OCI-LY1 (cell line): ENCODE measurements around the gene EPS8L2.

Experiments used
- H2AFZ ChIP-seq: fragments of 200-600 bp; sonication (generic), shearing (Covaris generic); 2 replicates; pipeline ENCODE4 v1.6.0; 2014; ENCODE audit warnings: antibody characterized with exemption, mild to moderate bottlenecking, low read length
- H3F3A ChIP-seq: fragments of 200-600 bp; sonication (generic), shearing (Covaris generic); 2 replicates; pipeline ENCODE4 v1.6.0; 2014; ENCODE audit warnings: mild to moderate bottlenecking, antibody characterized with exemption, low read length, moderate library complexity; ENCODE audit not compliant: insufficient read depth
- H3K27ac ChIP-seq: fragments of 200-600 bp; sonication (generic); 2 replicates; pipeline ENCODE4 v1.5.1; 2014; ENCODE audit warnings: low read length, mixed run types, mild to moderate bottlenecking, low read depth; ENCODE audit not compliant: poor library complexity, severe bottlenecking
- H3K27me3 ChIP-seq: fragments of 200-600 bp; sonication (generic); 2 replicates; pipeline ENCODE4 v1.6.0; 2014; ENCODE audit warnings: antibody characterized with exemption, mild to moderate bottlenecking, low read length, moderate library complexity; ENCODE audit not compliant: insufficient read depth
- H3K36me3 ChIP-seq: fragments of 200-600 bp; sonication (generic); 2 replicates; pipeline ENCODE4 v1.6.1; 2014; ENCODE audit warnings: mild to moderate bottlenecking, antibody characterized with exemption, low read length, moderate library complexity, mixed read lengths; ENCODE audit not compliant: insufficient read depth
- H3K4me1 ChIP-seq: fragments of 200-600 bp; sonication (generic); 2 replicates; pipeline ENCODE4 v1.5.1; 2014; ENCODE audit warnings: mild to moderate bottlenecking, low read length, moderate library complexity; ENCODE audit not compliant: insufficient read depth, severe bottlenecking
- H3K4me2 ChIP-seq: fragments of 200-600 bp; sonication (generic), shearing (Covaris generic); 2 replicates; pipeline ENCODE4 v1.6.1; 2014; ENCODE audit warnings: low read length
- H3K4me3 ChIP-seq: fragments of 200-600 bp; sonication (generic); 2 replicates; pipeline ENCODE4 v1.5.1; 2014; ENCODE audit warnings: low read length, low read depth, mild to moderate bottlenecking, mixed read lengths; ENCODE audit not compliant: poor library complexity, severe bottlenecking
- H3K79me2 ChIP-seq: fragments of 200-600 bp; shearing (Covaris generic); 2 replicates; pipeline ENCODE4 v1.6.1; 2016; ENCODE audit warnings: mixed run types, low read length, mixed read lengths; ENCODE audit not compliant: insufficient read depth
- H3K9ac ChIP-seq: fragments of 200-600 bp; sonication (generic), shearing (Covaris generic); 2 replicates; pipeline ENCODE4 v1.6.1; 2014; ENCODE audit warnings: mild to moderate bottlenecking, low read length, mixed read lengths
- H3K9me2 ChIP-seq: fragments of 200-600 bp; sonication (generic), shearing (Covaris generic); 2 replicates; pipeline ENCODE4 v1.6.1; 2014; ENCODE audit warnings: low read depth, mild to moderate bottlenecking, low read length, mixed read lengths
- H3K9me3 ChIP-seq: fragments of 200-600 bp; shearing (Covaris generic); 2 replicates; pipeline ENCODE4 v1.6.1; 2014; ENCODE audit warnings: low read length, mixed read lengths
- H4K20me1 ChIP-seq: fragments of 200-600 bp; sonication (generic), shearing (Covaris generic); 2 replicates; pipeline ENCODE4 v1.6.0; 2016; ENCODE audit warnings: mild to moderate bottlenecking, low read length; ENCODE audit not compliant: insufficient read depth
- EZH2 ChIP-seq: fragments of 200-600 bp; sonication (generic), shearing (Covaris generic); IDR thresholded peaks from 2 replicates; pipeline ENCODE4 v1.8.0; 2017; ENCODE audit warnings: borderline replicate concordance, mixed run types, mild to moderate bottlenecking, antibody characterized with exemption, low read length, moderate library complexity, mixed read lengths
- TF ChIP-seq, protein P1 (sequence below): fragments of 200-600 bp; sonication (generic), shearing (Covaris generic); IDR thresholded peaks from 2 replicates; pipeline ENCODE4 v1.5.1; 2017; ENCODE audit warnings: mild to moderate bottlenecking, antibody characterized with exemption, low read length, moderate library complexity, mixed read lengths

Gene EPS8L2

DNA sequence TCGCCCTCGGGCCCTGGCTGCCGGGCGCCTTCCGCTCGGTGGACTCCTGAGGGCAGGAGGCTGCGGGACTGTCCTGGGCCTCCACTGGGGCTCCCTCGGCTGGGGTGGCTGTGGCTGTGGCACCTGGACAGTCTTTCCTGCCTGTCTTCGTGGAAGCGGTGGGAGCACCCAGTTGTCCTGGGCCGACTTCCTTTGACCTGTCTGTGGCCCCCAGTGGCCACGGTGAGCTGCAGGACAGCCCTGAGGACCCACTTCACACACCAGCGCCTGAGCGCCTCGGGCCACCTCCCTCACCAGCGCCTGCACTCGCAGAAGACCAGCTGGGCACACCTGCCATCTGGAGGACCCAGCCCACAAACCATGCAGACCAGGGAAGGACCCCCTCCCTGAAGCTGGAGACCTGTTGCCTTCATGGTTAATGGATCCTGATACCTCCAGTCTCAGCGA lies 1.8 kb upstream of the EPS8L2 start:
- Histone ChIP-seq H4K20me1 (no peaks in the 10 kb centered on the region), H2AFZ (no peak overlapping the region), H3F3A (no peaks in the 10 kb centered on the region), H3K4me3 (no peak overlapping the region), H3K4me1 (no peaks in the 10 kb centered on the region), H3K79me2 (no peaks in the 10 kb centered on the region), H3K9me2 (no peaks in the 10 kb centered on the region), H3K4me2 (no peak overlapping the region), H3K36me3 (no peaks in the 10 kb centered on the region; the same call in 1 of the 2 replicates), H3K9ac (no peak overlapping the region), H3K9me3 (no peaks in the 10 kb centered on the region), H3K27me3 (no peaks in the 10 kb centered on the region), H3K27ac (no peak overlapping the region)
- TF ChIP-seq, protein P1, sequence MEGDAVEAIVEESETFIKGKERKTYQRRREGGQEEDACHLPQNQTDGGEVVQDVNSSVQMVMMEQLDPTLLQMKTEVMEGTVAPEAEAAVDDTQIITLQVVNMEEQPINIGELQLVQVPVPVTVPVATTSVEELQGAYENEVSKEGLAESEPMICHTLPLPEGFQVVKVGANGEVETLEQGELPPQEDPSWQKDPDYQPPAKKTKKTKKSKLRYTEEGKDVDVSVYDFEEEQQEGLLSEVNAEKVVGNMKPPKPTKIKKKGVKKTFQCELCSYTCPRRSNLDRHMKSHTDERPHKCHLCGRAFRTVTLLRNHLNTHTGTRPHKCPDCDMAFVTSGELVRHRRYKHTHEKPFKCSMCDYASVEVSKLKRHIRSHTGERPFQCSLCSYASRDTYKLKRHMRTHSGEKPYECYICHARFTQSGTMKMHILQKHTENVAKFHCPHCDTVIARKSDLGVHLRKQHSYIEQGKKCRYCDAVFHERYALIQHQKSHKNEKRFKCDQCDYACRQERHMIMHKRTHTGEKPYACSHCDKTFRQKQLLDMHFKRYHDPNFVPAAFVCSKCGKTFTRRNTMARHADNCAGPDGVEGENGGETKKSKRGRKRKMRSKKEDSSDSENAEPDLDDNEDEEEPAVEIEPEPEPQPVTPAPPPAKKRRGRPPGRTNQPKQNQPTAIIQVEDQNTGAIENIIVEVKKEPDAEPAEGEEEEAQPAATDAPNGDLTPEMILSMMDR = no peak
- TF ChIP-seq EZH2 = no peak

DNA sequence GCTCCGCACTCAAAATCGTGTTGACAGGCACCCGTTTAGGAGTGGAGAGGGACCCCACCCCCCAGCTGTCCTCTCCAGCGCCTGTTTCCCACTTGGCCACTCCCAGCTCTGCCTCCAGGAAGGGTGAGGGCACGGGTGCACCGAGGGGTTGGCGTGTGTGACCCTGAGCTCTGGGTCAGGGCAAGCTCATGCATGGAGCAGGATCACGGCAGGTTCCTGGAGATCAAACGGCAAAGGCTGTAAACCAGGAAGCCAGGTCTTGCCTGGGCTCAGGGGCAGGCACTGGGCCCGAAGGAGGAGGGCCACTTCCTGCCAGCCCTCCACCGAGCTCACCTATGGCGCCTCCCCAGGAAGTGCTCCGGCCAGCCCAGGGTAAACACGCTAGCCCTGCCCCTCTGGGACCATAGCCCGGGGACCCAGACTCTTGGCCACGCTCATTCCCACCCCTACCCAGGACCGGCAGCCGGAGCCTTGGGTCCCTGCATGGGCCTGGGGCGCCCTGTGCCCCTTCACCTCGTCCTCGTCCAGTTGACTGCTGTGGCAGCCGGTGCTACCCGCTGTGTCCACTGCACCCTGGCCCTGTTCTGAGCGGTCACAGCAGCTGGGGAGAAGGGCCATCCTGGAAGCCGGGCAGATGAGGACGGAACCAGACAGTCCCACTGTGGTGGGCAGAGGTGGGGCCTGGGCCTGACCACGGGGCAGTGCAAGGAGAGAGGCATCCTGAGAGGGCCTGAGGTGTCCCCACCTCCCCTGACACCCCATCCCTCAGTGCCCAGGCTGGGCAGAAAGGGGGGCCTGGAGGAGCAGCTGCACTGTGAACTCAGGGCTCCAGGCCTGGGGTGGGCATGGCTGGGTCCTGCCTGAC lies 1.0 kb upstream of the EPS8L2 start:
- TF ChIP-seq EZH2 = no peak
- TF ChIP-seq, protein P1 = no peak
- Histone ChIP-seq H2AFZ (no peak overlapping the region), H3K27ac (no peak overlapping the region), H3K9me3 (no peaks in the 10 kb centered on the region), H3K4me3 (no peak overlapping the region), H3K36me3 (no peaks in the 10 kb centered on the region; the same call in 1 of the 2 replicates), H4K20me1 (no peaks in the 10 kb centered on the region), H3K9me2 (no peaks in the 10 kb centered on the region), H3K4me1 (no peaks in the 10 kb centered on the region), H3K27me3 (no peaks in the 10 kb centered on the region; the same call in 1 of the 2 replicates), H3K9ac (no peak overlapping the region), H3K79me2 (no peaks in the 10 kb centered on the region), H3F3A (no peaks in the 10 kb centered on the region), H3K4me2 (no peak overlapping the region)

DNA sequence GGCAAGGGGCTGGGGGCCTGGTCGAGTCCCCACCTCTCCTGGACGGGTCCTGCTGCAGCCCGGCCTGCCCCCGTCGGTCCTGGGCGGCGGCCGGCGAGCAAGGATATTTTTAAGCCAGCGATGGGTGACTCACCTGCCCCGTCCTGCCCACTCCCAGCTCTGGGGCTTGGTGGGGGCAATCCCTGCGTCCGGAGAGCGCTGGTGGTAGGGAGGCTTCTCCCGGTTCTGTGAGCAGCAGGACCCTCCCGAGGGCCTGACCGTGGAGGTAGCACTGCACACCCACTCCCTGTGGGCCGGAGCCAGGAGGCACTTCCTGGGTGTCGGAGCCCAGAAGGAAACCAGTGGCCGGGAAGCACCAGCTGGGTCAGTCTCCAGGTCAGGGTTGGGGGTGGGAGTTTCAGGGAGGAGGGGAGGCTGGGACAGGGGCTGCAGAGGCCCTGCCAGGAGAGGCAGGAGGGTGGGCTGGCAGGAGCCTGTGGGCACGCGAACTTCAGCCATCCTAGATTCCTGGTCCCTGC lies 467 bp downstream of the EPS8L2 start:
- no peak for TF ChIP-seq EZH2
- TF ChIP-seq, protein P1 = no peak
- Histone ChIP-seq H3K27ac (no peak overlapping the region), H3K4me2 (no peak overlapping the region), H4K20me1 (no peaks in the 10 kb centered on the region), H3K9me3 (no peaks in the 10 kb centered on the region), H3K9me2 (no peaks in the 10 kb centered on the region), H3K9ac (no peak overlapping the region), H3K36me3 (no peaks in the 10 kb centered on the region), H3K4me1 (no peaks in the 10 kb centered on the region), H3F3A (no peaks in the 10 kb centered on the region), H2AFZ (no peak overlapping the region), H3K27me3 (no peaks in the 10 kb centered on the region; the same call in 1 of the 2 replicates), H3K79me2 (no peaks in the 10 kb centered on the region), H3K4me3 (no peak overlapping the region)
